Sigmoid colon (tissue), 7 donors: Measurements from ENCODE around the gene IGSF21. TPM values are rescaled to one million over a fixed set of nuclear protein-coding genes. Genes with fewer than 3 reads are reported as not detected.

ENCODE experiments used
- DNase-seq: peaks from one replicate; pipeline ENCODE4 v3.0.0-alpha.2; 2019
- H3K27ac ChIP-seq, 4 donors: fragments of 200-600 bp; sonication (generic); one replicate each; pipeline ENCODE4 v1.5.1; 2016 to 2019; ENCODE audit warnings: mild to moderate bottlenecking in 1 of 4
- H3K27me3 ChIP-seq, 3 donors: fragments of 200-600 bp; sonication (generic); one replicate each; pipeline ENCODE4 v1.5.1; 2019; ENCODE audit warnings: mild to moderate bottlenecking in 1 of 3
- H3K36me3 ChIP-seq, 4 donors: fragments of 200-600 bp; sonication (generic); one replicate each; pipeline ENCODE4 v1.5.1; 2016 to 2019
- H3K4me1 ChIP-seq, 4 donors: fragments of 200-600 bp; sonication (generic); one replicate each; pipeline ENCODE4 v1.5.1; 2017 to 2019
- H3K4me3 ChIP-seq, 4 donors: fragments of 200-600 bp; sonication (generic); one replicate each; pipeline ENCODE4 v1.5.1; 2017 to 2019; ENCODE audit warnings: mild to moderate bottlenecking in 2 of 4, moderate library complexity in 1 of 4
- H3K9me3 ChIP-seq, 4 donors: fragments of 200-600 bp in 3 of 4; sonication (generic) in 3 of 4; one replicate each; pipeline versions ENCODE4 v1.5.1 to v1.6.1; 2013 to 2019
- CTCF ChIP-seq, 4 experiments: fragments of 450-650 bp in 3 of 4; fragments of 200-600 bp in 1 of 4; IDR thresholded peaks; one replicate each; pipeline ENCODE4 v1.5.1; 2016 to 2019; ENCODE audit warnings: antibody characterized with exemption in 4 of 4, mild to moderate bottlenecking in 3 of 4, moderate library complexity in 2 of 4
- EP300 ChIP-seq, 4 donors: sonication (generic); formaldehyde crosslinking; IDR thresholded peaks; one replicate each; pipeline ENCODE4 v1.6.1; 2017; ENCODE audit warnings: antibody characterized with exemption in 4 of 4
- POLR2A ChIP-seq, 2 donors: fragments of 450-650 bp; IDR thresholded peaks; one replicate each; pipeline ENCODE4 v1.6.1; 2016; ENCODE audit warnings: antibody characterized with exemption in 2 of 2, mild to moderate bottlenecking in 2 of 2, moderate library complexity in 2 of 2
- POLR2AphosphoS5 ChIP-seq, 4 donors: sonication (generic); formaldehyde crosslinking; IDR thresholded peaks; one replicate each; pipeline ENCODE4 v1.6.1; 2017; ENCODE audit warnings: antibody characterized with exemption in 4 of 4
- WGBS, 2 donors: extraction: QIAGEN DNeasy Blood & Tissue Kit; methylation state at CpG; one replicate each; pipeline ENCODE4 v1.1.7; 2013; 5-methylcytosine and 5-hydroxymethylcytosine counted together
- intact Hi-C: fragments of 100-400 bp; cut with DNase I; formaldehyde crosslinking; loops from one replicate; pipeline ENCODE4 v1.15.1; 2023
- polyA plus RNA-seq, 3 donors: library from polyadenylated mRNA; stranded (reverse); fragments of 200-250 nt; gene quantifications; one replicate each; pipeline ENCODE4 v1.2.3, GENCODE V29; 2013
- total RNA-seq, 4 donors: library from RNA; depleted of rRNA; stranded (reverse); fragments of >200 nt; gene quantifications; one replicate each; pipeline ENCODE4 v1.1.0, GENCODE V29; 2016
- donor health status: healthy with polysubstance abuse.
- donor health status: Bipolar disorder and iron deficiency.
- donor health status: healthy.

The IGSF21 gene
- total and polyA plus RNA-seq, 7 donors, result 0.55 to 2.6 (median 1.1) TPM; not detected in 2

DNA sequence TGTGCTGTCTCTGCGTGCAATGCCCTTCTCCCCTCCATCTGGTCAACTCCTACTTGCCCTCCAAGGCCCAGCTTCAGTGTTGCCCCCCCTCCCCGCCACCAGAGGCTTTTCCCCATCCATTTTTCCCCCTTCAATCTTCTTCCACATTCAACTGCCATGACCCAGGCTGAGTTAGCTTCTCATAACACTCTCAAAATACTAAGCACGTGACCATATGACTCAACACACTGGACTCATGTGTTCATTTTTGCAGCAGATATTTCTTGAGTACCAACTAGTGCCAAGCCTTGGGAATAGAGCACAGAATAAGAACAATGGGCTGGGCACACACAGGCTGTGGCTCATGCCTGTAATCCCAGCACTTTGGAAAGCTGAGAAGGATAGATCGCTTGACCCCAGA, 132.1 kb downstream of the IGSF21 start:
- TF ChIP-seq EP300 (IDR thresholded peaks at IDR 0.05) (no peak), CTCF (IDR thresholded peaks at IDR 0.05) (no peak), POLR2A (IDR thresholded peaks at IDR 0.05) (no peak), POLR2AphosphoS5 (IDR thresholded peaks at IDR 0.05) (no peak)
- Histone ChIP-seq H3K9me3 (no peaks in the 10 kb centered on the region), H3K27me3 (peaks cover 0 to 5% (median 0%) of the 10 kb centered on the region in 3 donors), H3K36me3 (no peaks in the 10 kb centered on the region), H3K27ac (no peak overlapping the region), H3K4me1 (no peaks in the 10 kb centered on the region), H3K4me3 (no peak overlapping the region)
- intact Hi-C loops, result no loop called here
- no peak for DNase-seq
- WGBS, 2 donors, result 84 to 88% methylated on average over 4 of the region's 4 CpGs

DNA sequence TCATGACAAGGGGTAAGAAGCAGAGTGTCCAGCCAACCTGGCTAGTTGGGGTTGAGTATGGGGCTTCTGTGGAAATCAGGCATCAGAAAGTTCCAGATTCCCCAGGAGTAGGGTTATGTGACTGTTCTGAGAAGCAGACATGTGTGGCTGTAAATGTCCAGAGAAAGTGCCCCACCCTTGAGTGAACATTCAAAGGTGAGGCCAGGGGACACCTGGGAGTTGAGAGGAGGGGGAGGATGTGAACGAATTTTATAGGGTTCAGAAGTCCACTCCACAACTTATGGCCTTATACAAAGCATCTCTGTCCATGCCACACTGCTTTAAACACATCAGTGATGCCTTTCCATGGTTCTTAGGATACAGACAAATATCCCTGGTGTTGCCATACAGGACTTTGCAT, 133.3 kb downstream of the IGSF21 start:
- H3K27ac ChIP-seq, result no peak overlapping the region
- no peak for DNase-seq
- H3K9me3 ChIP-seq, result no peaks in the 10 kb centered on the region
- H3K4me1 ChIP-seq, result no peaks in the 10 kb centered on the region
- H3K27me3 ChIP-seq, result peaks cover 0 to 5% (median 0%) of the 10 kb centered on the region in 3 donors
- H3K36me3 ChIP-seq, result no peaks in the 10 kb centered on the region
- WGBS, 2 donors, result 0 to 4% methylated on average over 1 of the region's 1 CpG
- TF ChIP-seq POLR2A (IDR thresholded peaks at IDR 0.05) (no peak), EP300 (IDR thresholded peaks at IDR 0.05) (no peak), POLR2AphosphoS5 (IDR thresholded peaks at IDR 0.05) (no peak), CTCF (IDR thresholded peaks at IDR 0.05) (no peak)
- intact Hi-C loops, result no loop called here
- H3K4me3 ChIP-seq, result no peak overlapping the region

GRCh38 chr1:18241891-18242290, 134.3 kb downstream of the IGSF21 start:
- H3K4me3 ChIP-seq, result no peak overlapping the region
- no peak overlapping the region for H3K27ac ChIP-seq
- H3K36me3 ChIP-seq, result no peaks in the 10 kb centered on the region
- TF ChIP-seq CTCF (IDR thresholded peaks at IDR 0.05) (no peak), POLR2A (IDR thresholded peaks at IDR 0.05) (no peak), EP300 (IDR thresholded peaks at IDR 0.05) (no peak), POLR2AphosphoS5 (IDR thresholded peaks at IDR 0.05) (no peak)
- no peaks in the 10 kb centered on the region for H3K9me3 ChIP-seq
- intact Hi-C loops, result no loop called here
- WGBS, 2 donors, result 66 to 81% methylated on average over 7 of the region's 7 CpGs
- DNase-seq, result no peak
- peaks cover 0 to 5% (median 0%) of the 10 kb centered on the region in 3 donors for H3K27me3 ChIP-seq
- H3K4me1 ChIP-seq, result no peaks in the 10 kb centered on the region

DNA sequence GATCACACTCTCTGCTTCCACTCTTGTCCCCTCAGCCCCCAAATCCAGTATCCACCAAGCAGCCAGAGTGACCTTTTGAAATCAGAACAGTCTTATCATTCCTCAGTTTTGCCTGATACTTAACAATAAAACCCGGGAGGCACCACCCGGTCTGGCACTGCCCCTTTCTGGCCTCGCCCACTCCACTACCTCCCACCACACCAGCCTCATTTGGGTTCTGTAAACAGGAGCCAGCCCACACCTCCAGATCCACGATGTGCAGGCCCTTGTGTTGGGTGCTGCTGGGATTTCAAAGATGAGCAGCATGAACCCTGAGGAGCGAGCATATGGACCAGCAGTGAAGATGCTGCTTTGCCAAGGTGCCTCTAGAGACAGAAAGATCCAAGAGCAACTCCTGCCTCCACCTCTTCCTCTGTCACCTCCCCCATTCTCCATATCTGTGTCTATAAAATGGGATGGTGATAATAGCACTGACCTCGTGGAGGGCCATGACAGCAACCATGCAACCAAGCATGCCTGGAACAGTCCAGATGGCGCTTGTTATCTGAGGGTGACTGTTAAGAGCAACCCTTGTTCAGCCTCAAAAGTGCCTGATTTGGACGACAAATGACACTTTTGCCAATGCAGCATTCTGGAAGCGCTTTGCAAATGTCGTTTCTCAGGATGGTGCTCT, 136.0 kb downstream of the IGSF21 start:
- no peak for TF ChIP-seq EP300 (IDR thresholded peaks at IDR 0.05)
- no peak for TF ChIP-seq POLR2A (IDR thresholded peaks at IDR 0.05)
- no peak for TF ChIP-seq POLR2AphosphoS5 (IDR thresholded peaks at IDR 0.05)
- no peak for TF ChIP-seq CTCF (IDR thresholded peaks at IDR 0.05)
- Histone ChIP-seq H3K36me3 (no peaks in the 10 kb centered on the region), H3K4me1 (no peaks in the 10 kb centered on the region), H3K27me3 (no peaks in the 10 kb centered on the region), H3K9me3 (no peaks in the 10 kb centered on the region), H3K4me3 (no peak overlapping the region), H3K27ac (no peak overlapping the region)
- intact Hi-C loops, result no loop called here
- 52 to 64% methylated on average over 10 of the region's 10 CpGs for WGBS, 2 donors
- DNase-seq, result no peak

GRCh38 chr1:18244762-18245161, 137.2 kb downstream of the IGSF21 start:
- Histone ChIP-seq H3K4me1 (no peaks in the 10 kb centered on the region), H3K27me3 (no peaks in the 10 kb centered on the region), H3K27ac (no peak overlapping the region), H3K36me3 (no peaks in the 10 kb centered on the region), H3K9me3 (no peaks in the 10 kb centered on the region), H3K4me3 (no peak overlapping the region)
- no peak for TF ChIP-seq POLR2A (IDR thresholded peaks at IDR 0.05)
- no peak for TF ChIP-seq EP300 (IDR thresholded peaks at IDR 0.05)
- TF ChIP-seq CTCF (IDR thresholded peaks at IDR 0.05), result no peak
- TF ChIP-seq POLR2AphosphoS5 (IDR thresholded peaks at IDR 0.05), result no peak
- no peak for DNase-seq
- WGBS, 2 donors, result 81 to 91% methylated on average over 1 of the region's 1 CpG
- intact Hi-C loops, result no loop called here
